ENCODE measurements around the gene CDH12. TPM values are rescaled to one million over a fixed set of nuclear protein-coding genes. Genes with fewer than 3 reads are reported as not detected.

The CDH12 gene
- total RNA-seq (2014; rRNA removed; shearing (Covaris generic)), result not detected in 2 replicates
- polyA plus RNA-seq (2016; fragmentation: Nextera tagmentation; extraction: Ambion mirVana), result not detected in 2 replicates

DNA sequence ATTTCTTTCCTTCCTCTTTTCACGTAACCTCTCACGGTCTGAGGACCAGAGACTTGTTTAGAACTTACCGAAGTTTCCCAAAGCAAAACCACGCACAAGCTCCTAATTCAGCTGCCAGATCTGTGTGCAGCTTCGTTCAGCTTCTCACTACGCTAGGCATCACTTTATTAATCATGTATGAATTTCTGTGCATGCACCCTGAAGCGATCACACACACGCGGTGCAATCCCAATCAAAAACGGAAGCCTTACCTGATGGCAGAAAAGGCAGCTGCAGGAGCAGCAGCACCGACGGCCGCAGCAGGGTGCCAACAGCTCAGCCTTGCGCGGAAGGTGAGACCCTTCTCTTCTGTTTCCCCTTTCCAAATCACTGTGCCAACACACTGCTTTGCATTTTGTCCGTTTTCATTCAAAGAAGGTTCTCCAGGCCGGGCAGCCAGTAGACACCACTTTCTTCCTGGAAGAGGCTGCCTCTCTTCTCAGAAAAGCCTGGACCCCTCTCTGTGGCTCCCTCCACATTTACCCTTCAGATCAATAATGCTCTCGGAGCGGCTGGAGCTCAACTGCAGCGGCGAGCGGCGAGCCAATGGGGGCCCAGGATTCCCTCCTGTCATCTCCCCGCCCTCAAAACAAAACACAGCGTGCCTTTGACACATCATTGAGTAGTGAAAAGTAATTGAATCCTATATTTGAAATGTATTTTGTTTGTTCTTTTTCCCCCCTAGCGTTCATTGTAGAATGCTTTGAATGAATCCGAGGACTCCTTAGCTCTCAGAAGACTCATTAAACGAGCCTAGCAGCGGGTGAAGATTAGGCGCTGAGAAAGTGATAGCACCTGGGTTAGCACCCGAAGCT, at the start of gene CDH12:
Gene CDH12 (minus strand): TSS at position 538 of the 854 bp plus-strand sequence.
- 8 to 9% methylated on average over 31 of the region's 31 CpGs for WGBS, 2 experiments (ENCODE audit: low coverage in 1 of 2, low lambda C conversion rate in 2 of 2, missing lambda C conversion rate in 2 of 2)
- Histone ChIP-seq H4K20me1 (ENCODE audit: insufficient read depth) (no peaks in the 10 kb centered on the region), H3K9me3 (ENCODE audit: low read depth) (no peaks in the 10 kb centered on the region), H3K4me2 (ENCODE audit: unreplicated experiment) (peak within 1 kb of the TSS; percentile 20), H3K4me3 (0 out of 2 replicates have a peak within 1 kb of the TSS, but pooled peaks have one; percentile 29), H3K9ac (no peak within 1 kb of the TSS), H2AFZ (peak within 1 kb of the TSS; percentile 56; the same call in 1 of the 2 replicates), H3K79me2 (ENCODE audit: insufficient read depth) (no peaks in the 10 kb centered on the region), H3K4me1 (ENCODE audit: insufficient read depth) (no peaks in the 10 kb centered on the region), H3K27me3 (replicated peaks; ENCODE audit: insufficient read depth) (no peaks in the 10 kb centered on the region), H3K9me2 (ENCODE audit: insufficient read depth) (no peaks in the 10 kb centered on the region), H3K27ac (no peak within 1 kb of the TSS), H3F3A (ENCODE audit: insufficient read depth) (no peaks in the 10 kb centered on the region), H3K36me3 (ENCODE audit: low read depth) (no peaks in the 10 kb centered on the region)
- peak; percentile 0 for DNase-seq
- no peak for TF ChIP-seq EZH2phosphoT487 (IDR thresholded peaks at IDR 0.05; ENCODE audit: insufficient read depth, low read depth)
- TF ChIP-seq EZH2 (IDR thresholded peaks at IDR 0.05; ENCODE audit: insufficient read depth, poor library complexity, severe bottlenecking), result no peak
- in situ Hi-C loops (cut with MboI), result no loop called here

DNA sequence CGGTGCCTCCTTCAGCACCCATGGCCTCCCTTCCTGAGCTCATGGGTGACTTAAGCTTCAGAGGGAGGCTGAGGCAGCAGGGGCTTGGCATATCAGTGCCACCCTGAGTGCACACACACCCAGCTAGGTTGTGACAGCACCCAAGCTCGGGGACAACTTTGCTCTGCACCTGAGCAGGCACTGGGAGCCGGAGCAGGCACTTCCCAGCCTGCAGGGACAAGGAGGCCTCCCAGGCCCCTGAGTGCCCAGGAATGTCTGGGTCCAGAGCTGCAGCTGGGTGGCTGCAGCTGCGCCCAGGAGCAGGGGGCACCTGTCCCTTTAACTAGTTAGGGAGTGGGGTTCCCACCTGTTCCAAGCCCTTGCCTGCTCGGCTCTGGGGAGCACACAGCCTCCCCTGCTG, 48.7 kb upstream of the CDH12 start:
- H3K4me1 ChIP-seq (ENCODE audit: insufficient read depth), result no peaks in the 10 kb centered on the region
- no peaks in the 10 kb centered on the region for H3K79me2 ChIP-seq (ENCODE audit: insufficient read depth)
- no peak overlapping the region for H3K27ac ChIP-seq
- H3F3A ChIP-seq (ENCODE audit: insufficient read depth), result no peaks in the 10 kb centered on the region
- in situ Hi-C loops (cut with MboI), result no loop called here
- H3K9ac ChIP-seq, result no peak overlapping the region
- no peak for DNase-seq
- no peak overlapping the region for H3K4me3 ChIP-seq
- no peaks in the 10 kb centered on the region for H3K9me2 ChIP-seq (ENCODE audit: insufficient read depth)
- no peak overlapping the region for H3K4me2 ChIP-seq (ENCODE audit: unreplicated experiment)
- no peaks in the 10 kb centered on the region for H4K20me1 ChIP-seq (ENCODE audit: insufficient read depth)
- H3K36me3 ChIP-seq (ENCODE audit: low read depth), result no peaks in the 10 kb centered on the region
- H3K27me3 ChIP-seq (replicated peaks; ENCODE audit: insufficient read depth), result no peaks in the 10 kb centered on the region
- TF ChIP-seq EZH2 (IDR thresholded peaks at IDR 0.05; ENCODE audit: insufficient read depth, poor library complexity, severe bottlenecking) (no peak), EZH2phosphoT487 (IDR thresholded peaks at IDR 0.05; ENCODE audit: insufficient read depth, low read depth) (no peak)
- H3K9me3 ChIP-seq (ENCODE audit: low read depth), result no peaks in the 10 kb centered on the region
- no peak overlapping the region for H2AFZ ChIP-seq
- WGBS, 2 experiments (ENCODE audit: low coverage in 1 of 2, low lambda C conversion rate in 2 of 2, missing lambda C conversion rate in 2 of 2), result 16 to 36% methylated on average over 5 of the region's 5 CpGs

- Histone ChIP-seq H3K9ac (no peak overlapping the region), H3K79me2 (ENCODE audit: insufficient read depth) (no peaks in the 10 kb centered on the region), H3K9me3 (ENCODE audit: low read depth) (no peaks in the 10 kb centered on the region), H3K27ac (no peak overlapping the region), H3K27me3 (replicated peaks; ENCODE audit: insufficient read depth) (no peaks in the 10 kb centered on the region), H3K9me2 (ENCODE audit: insufficient read depth) (no peaks in the 10 kb centered on the region), H3K36me3 (ENCODE audit: low read depth) (no peaks in the 10 kb centered on the region), H3K4me1 (ENCODE audit: insufficient read depth) (no peaks in the 10 kb centered on the region), H3K4me2 (ENCODE audit: unreplicated experiment) (no peak overlapping the region), H3K4me3 (no peak overlapping the region), H4K20me1 (ENCODE audit: insufficient read depth) (no peaks in the 10 kb centered on the region), H3F3A (ENCODE audit: insufficient read depth) (no peaks in the 10 kb centered on the region), H2AFZ (no peak overlapping the region)
- DNase-seq, result no peak
- in situ Hi-C loops (cut with MboI), result no loop called here
- TF ChIP-seq EZH2phosphoT487 (IDR thresholded peaks at IDR 0.05; ENCODE audit: insufficient read depth, low read depth) (no peak), EZH2 (IDR thresholded peaks at IDR 0.05; ENCODE audit: insufficient read depth, poor library complexity, severe bottlenecking) (no peak)
- WGBS, 2 experiments (ENCODE audit: low coverage in 1 of 2, low lambda C conversion rate in 2 of 2, missing lambda C conversion rate in 2 of 2), result 62 to 65% methylated on average over 17 of the region's 17 CpGs
Observed at GRCh38 chr5:22900801-22901310, 47.7 kb upstream of the CDH12 start.

DNA sequence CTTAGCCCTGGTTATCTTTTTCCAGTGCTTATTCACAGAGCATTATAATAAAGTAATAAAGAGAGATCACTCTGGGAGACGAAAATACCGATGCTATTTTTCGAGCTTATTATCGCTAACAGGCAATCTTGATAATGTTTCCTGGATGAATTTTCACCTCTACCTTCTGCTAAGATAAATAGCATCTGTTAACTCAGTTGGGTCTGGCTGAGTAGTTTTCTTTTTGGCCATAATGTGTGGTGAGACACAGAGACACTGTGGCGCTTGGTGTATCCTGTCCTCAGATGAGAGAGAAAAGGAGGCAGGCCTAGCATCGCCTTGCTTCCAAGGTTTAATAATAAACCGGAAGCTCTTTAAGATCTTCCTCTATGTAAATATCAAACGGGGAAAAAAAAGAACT, 46.2 kb upstream of the CDH12 start:
- Histone ChIP-seq H4K20me1 (ENCODE audit: insufficient read depth) (no peaks in the 10 kb centered on the region), H3K4me3 (no peak overlapping the region), H3K4me2 (ENCODE audit: unreplicated experiment) (no peak overlapping the region), H3K4me1 (ENCODE audit: insufficient read depth) (no peaks in the 10 kb centered on the region), H3K79me2 (ENCODE audit: insufficient read depth) (no peaks in the 10 kb centered on the region), H3K9ac (no peak overlapping the region), H3K36me3 (ENCODE audit: low read depth) (no peaks in the 10 kb centered on the region), H2AFZ (no peak overlapping the region), H3K9me3 (ENCODE audit: low read depth) (no peaks in the 10 kb centered on the region), H3K9me2 (ENCODE audit: insufficient read depth) (no peaks in the 10 kb centered on the region), H3F3A (ENCODE audit: insufficient read depth) (no peaks in the 10 kb centered on the region), H3K27me3 (replicated peaks; ENCODE audit: insufficient read depth) (no peaks in the 10 kb centered on the region), H3K27ac (no peak overlapping the region)
- WGBS, 2 experiments (ENCODE audit: low coverage in 1 of 2, low lambda C conversion rate in 2 of 2, missing lambda C conversion rate in 2 of 2), result 55 to 59% methylated on average over 8 of the region's 8 CpGs
- TF ChIP-seq EZH2 (IDR thresholded peaks at IDR 0.05; ENCODE audit: insufficient read depth, poor library complexity, severe bottlenecking) (no peak), EZH2phosphoT487 (IDR thresholded peaks at IDR 0.05; ENCODE audit: insufficient read depth, low read depth) (no peak)
- in situ Hi-C loops (cut with MboI), result no loop called here
- DNase-seq, result no peak
